H7 (cell line): ENCODE data around the gene TMEM203. TPM values are rescaled to one million over a fixed set of nuclear protein-coding genes. Genes with fewer than 3 reads are reported as not detected.

Source experiments
- DNase-seq: peaks from one replicate; pipeline ENCODE4 v3.0.0; 2012
- H3K27me3 ChIP-seq: 2 replicates; pipeline ENCODE4 v1.6.0; 2011; ENCODE audit warnings: mild to moderate bottlenecking, low read length; ENCODE audit not compliant: control insufficient read depth, insufficient read depth
- H3K36me3 ChIP-seq: replicated peaks from 2 replicates; pipeline ENCODE4 v1.5.1; 2011; ENCODE audit warnings: low read length; ENCODE audit not compliant: control insufficient read depth, insufficient read depth
- H3K4me3 ChIP-seq: 2 replicates; pipeline ENCODE4 v1.5.1; 2011; ENCODE audit warnings: low read depth, mild to moderate bottlenecking, control low read depth, low read length, moderate library complexity; ENCODE audit not compliant: insufficient read depth
- total RNA-seq: library from RNA; depleted of rRNA; stranded (reverse); fragments of >200 nt; shearing (Covaris generic); gene quantifications from 2 replicates; pipeline ENCODE4 v1.2.3, GENCODE V29; 2014; rRNA removed

The TMEM203 gene
- total RNA-seq, 1 experiment from 2014 or later, result 62.3 TPM

- H3K27me3 ChIP-seq, result peaks cover 83% of the 10 kb centered on the region
- no peak for DNase-seq
- H3K36me3 ChIP-seq, result no peaks in the 10 kb centered on the region
These were observed 46.1 kb downstream of the TMEM203 start for GRCh38 chr9:137159105-137160053.

GRCh38 chr9:137158625-137159024, 46.8 kb downstream of the TMEM203 start:
- no peak for DNase-seq
- H3K36me3 ChIP-seq, result no peaks in the 10 kb centered on the region
- H3K27me3 ChIP-seq, result peaks cover 78% of the 10 kb centered on the region
- H3K4me3 ChIP-seq, result no peak overlapping the region

More at GRCh38 chr9:137159105-137160053, 46.1 kb downstream of the TMEM203 start:
- no peak overlapping the region for H3K4me3 ChIP-seq

GRCh38 chr9:137157618-137158415, 47.6 kb downstream of the TMEM203 start:
- no peak for DNase-seq
- Histone ChIP-seq H3K36me3 (no peaks in the 10 kb centered on the region), H3K4me3 (no peak overlapping the region), H3K27me3 (peaks cover 71% of the 10 kb centered on the region)

DNA sequence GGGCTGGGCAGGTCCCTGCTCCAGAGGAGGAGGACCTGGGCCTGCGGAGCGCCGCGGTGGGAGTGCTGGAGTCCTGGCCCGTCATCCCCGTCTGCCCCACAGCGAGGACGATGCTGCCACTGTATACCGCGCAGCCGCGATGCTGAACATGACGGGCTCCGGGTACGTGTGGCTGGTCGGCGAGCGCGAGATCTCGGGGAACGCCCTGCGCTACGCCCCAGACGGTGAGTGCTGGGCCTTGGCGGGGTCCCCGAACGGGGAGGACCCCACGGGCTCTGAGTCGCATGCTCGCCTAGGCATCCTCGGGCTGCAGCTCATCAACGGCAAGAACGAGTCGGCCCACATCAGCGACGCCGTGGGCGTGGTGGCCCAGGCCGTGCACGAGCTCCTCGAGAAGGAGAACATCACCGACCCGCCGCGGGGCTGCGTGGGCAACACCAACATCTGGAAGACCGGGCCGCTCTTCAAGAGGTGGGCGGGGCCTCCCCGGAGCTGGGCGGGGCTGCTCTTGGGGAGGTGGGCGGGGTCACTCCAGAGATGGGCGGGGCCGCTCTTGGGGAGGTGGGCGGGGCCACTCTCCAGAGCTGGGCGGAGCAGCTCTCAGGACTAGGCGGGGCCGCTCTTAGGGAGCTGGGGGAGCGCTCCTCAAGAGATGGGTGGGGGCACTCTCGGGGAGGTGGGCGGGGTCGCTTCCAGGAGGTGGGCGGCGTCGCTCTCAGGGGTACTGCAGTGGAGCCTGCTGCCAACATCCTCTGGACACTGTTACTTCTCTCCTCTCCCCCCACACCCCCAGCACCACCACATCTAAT, 48.7 kb downstream of the TMEM203 start:
- peak; percentile 96 for DNase-seq
- no peaks in the 10 kb centered on the region for H3K36me3 ChIP-seq
- H3K4me3 ChIP-seq, result peak overlapping the region; percentile 55
- H3K27me3 ChIP-seq, result peaks cover 61% of the 10 kb centered on the region

Other genes with a start within 250 kb of the TMEM203 start
- gene PTGDS, start 228.1 kb downstream of the TMEM203 start, total RNA-seq, result 1.3 and 2.0 TPM in 2 replicates
- 0.21 and 0.33 TPM in 2 replicates for gene LCNL1, start 222.7 kb downstream of the TMEM203 start, total RNA-seq
- gene PAXX, start 213.2 kb downstream of the TMEM203 start, total RNA-seq, result 45.7 and 53.2 TPM in 2 replicates
- not detected in 2 replicates for gene CLIC3, start 209.1 kb downstream of the TMEM203 start, total RNA-seq
- gene ABCA2, start 177.4 kb downstream of the TMEM203 start, total RNA-seq, result 6.8 and 10.4 TPM in 2 replicates
- gene FUT7, start 173.6 kb downstream of the TMEM203 start, total RNA-seq, result not detected in 2 replicates
- 10.1 and 25.1 TPM in 2 replicates for gene NPDC1, start 159.5 kb downstream of the TMEM203 start, total RNA-seq
- gene ENTPD2, start 151.6 kb downstream of the TMEM203 start, total RNA-seq, result not detected in 2 replicates
- gene SAPCD2, start 135.1 kb downstream of the TMEM203 start, total RNA-seq, result 59.7 and 59.9 TPM in 2 replicates
- 9.0 and 14.9 TPM in 2 replicates for gene UAP1L1, start 128.1 kb downstream of the TMEM203 start, total RNA-seq
- gene MAN1B1, start 118.7 kb downstream of the TMEM203 start, total RNA-seq, result 70.5 and 70.9 TPM in 2 replicates
- gene DPP7, start 90.9 kb downstream of the TMEM203 start, total RNA-seq, result 15.8 and 18.2 TPM in 2 replicates
- gene GRIN1, start 66.5 kb downstream of the TMEM203 start, total RNA-seq, result 0.33 and 0.52 TPM in 2 replicates
- gene LRRC26, start 35.6 kb downstream of the TMEM203 start, total RNA-seq, result 0.59 and 0.67 TPM in 2 replicates
- gene TMEM210, start 33.6 kb downstream of the TMEM203 start, total RNA-seq, result not detected in 2 replicates
- 26.2 and 37.0 TPM in 2 replicates for gene ANAPC2, start 17.1 kb downstream of the TMEM203 start, total RNA-seq
- 109 and 143 TPM in 2 replicates for gene SSNA1, start 17.0 kb downstream of the TMEM203 start, total RNA-seq
- 19.3 and 23.3 TPM in 2 replicates for gene TPRN, start 4.9 kb downstream of the TMEM203 start, total RNA-seq
- gene NDOR1, start 52 bp upstream of the TMEM203 start, total RNA-seq, result 22.2 and 22.7 TPM in 2 replicates
- 1.0 TPM in 2 replicates for gene RNF208, start 16.6 kb upstream of the TMEM203 start, total RNA-seq
- 0.83 and 2.9 TPM in 2 replicates for gene CYSRT1, start 19.5 kb upstream of the TMEM203 start, total RNA-seq
- gene RNF224, start 21.9 kb upstream of the TMEM203 start, total RNA-seq, result not detected in 2 replicates
- gene SLC34A3, start 25.3 kb upstream of the TMEM203 start, total RNA-seq, result 0.03 TPM in 1 of 2 replicates, not detected in the other
- 238 and 257 TPM in 2 replicates for gene TUBB4B, start 35.6 kb upstream of the TMEM203 start, total RNA-seq
- gene STPG3, start 45.6 kb upstream of the TMEM203 start, total RNA-seq, result not detected in 2 replicates
- 112 and 121 TPM in 2 replicates for gene NELFB, start 49.7 kb upstream of the TMEM203 start, total RNA-seq
- gene TOR4A, start 72.1 kb upstream of the TMEM203 start, total RNA-seq, result 21.3 and 23.2 TPM in 2 replicates
- gene NRARP, start 96.6 kb upstream of the TMEM203 start, total RNA-seq, result 27.7 and 34.8 TPM in 2 replicates
- 7.0 and 15.7 TPM in 2 replicates for gene EXD3, start 217.5 kb upstream of the TMEM203 start, total RNA-seq
- 0.78 and 1.0 TPM in 2 replicates for gene NOXA1, start 217.7 kb upstream of the TMEM203 start, total RNA-seq
- gene ENTPD8, start 235.7 kb upstream of the TMEM203 start, total RNA-seq, result 0.55 and 0.76 TPM in 2 replicates